HL-60 (cell line): ENCODE measurements around the gene GOLPH3.
"Not testable (repeated sequence)": the region's sequence is repeated elsewhere in the genome, so short reads cannot be mapped to it uniquely, and the experiment has no call there.

Source experiments
- DNase-seq, 2 experiments: peaks; one replicate each; pipeline ENCODE4 v3.0.0-alpha.2; 2010 to 2020; ENCODE audit warnings: low read depth in 1 of 2, low spot score in 1 of 2
- H3K27ac ChIP-seq: fragments of 250-450 bp; sonication (Bioruptor Pico); replicated peaks from 2 replicates; pipeline ENCODE4 v1.5.1; 2020; ENCODE audit warnings: mild to moderate bottlenecking, moderate library complexity
- H3K27me3 ChIP-seq: fragments of 250-450 bp; sonication (Bioruptor Pico); 2 replicates; pipeline ENCODE4 v1.5.1; 2021; ENCODE audit warnings: mild to moderate bottlenecking, moderate library complexity; ENCODE audit not compliant: insufficient read depth, poor library complexity, severe bottlenecking
- H3K4me3 ChIP-seq: replicated peaks from 2 replicates; pipeline ENCODE4 v1.5.1; 2011; ENCODE audit warnings: mild to moderate bottlenecking, control low read depth, low read length; ENCODE audit not compliant: insufficient read depth
- GABPA ChIP-seq: IDR thresholded peaks from 2 replicates; pipeline ENCODE4 v1.6.1; 2012; ENCODE audit warnings: low read depth
- POLR2AphosphoS5 ChIP-seq: IDR thresholded peaks from 2 replicates; pipeline ENCODE4 v1.6.1; 2012; ENCODE audit warnings: low read depth
- SPI1 ChIP-seq: IDR thresholded peaks from 2 replicates; pipeline ENCODE4 v1.6.1; 2012; ENCODE audit warnings: low read depth, mild to moderate bottlenecking, borderline replicate concordance
- TF ChIP-seq, protein P1 (sequence below): IDR thresholded peaks from one replicate; pipeline ENCODE4 v1.5.1; 2011; ENCODE audit warnings: low read length, control low read depth, inconsistent platforms; ENCODE audit not compliant: insufficient read depth
- TF ChIP-seq, protein P2 (sequence below): IDR thresholded peaks from 2 replicates; pipeline ENCODE4 v1.6.1; 2012; ENCODE audit warnings: low read depth; ENCODE audit not compliant: insufficient replicate concordance

The GOLPH3 gene

DNA sequence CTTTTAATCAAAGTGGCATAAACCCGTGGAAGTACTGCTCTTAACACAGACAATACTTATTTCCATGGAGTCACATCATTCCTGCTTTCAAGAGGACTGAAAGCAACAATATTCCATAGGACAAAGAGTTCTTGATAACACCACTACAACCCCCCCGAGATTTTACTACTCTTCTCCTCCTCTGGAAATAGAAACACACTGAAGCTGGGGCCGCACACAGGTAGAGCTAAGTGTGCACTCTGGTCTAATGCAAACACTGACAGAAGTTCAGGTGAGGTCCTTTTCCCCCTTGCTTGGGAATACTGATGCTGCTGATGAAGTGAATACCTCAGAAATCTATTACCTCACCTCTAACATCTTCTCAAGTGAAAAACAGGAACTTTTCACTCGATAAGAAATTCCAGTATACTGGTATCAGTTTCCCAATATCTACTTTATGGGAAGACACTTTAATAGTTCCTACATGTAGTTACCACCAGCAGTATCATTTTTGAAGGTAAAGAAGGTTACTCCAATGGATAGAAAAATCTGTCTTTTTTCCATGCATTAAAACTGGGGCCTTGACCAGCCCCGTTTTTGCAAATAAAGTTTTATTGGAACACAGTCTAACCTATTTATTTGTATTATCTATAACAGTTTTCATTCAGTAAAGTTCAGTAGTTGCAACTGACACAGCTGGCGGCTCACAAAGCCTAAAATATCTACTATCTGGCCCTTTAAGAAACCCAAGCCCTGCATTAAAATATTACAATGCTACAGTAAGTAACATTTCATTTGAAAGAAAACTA lies 50.0 kb downstream of the GOLPH3 start:
- TF ChIP-seq SPI1 (no peak), GABPA (no peak), POLR2AphosphoS5 (no peak)
- TF ChIP-seq, protein P1, sequence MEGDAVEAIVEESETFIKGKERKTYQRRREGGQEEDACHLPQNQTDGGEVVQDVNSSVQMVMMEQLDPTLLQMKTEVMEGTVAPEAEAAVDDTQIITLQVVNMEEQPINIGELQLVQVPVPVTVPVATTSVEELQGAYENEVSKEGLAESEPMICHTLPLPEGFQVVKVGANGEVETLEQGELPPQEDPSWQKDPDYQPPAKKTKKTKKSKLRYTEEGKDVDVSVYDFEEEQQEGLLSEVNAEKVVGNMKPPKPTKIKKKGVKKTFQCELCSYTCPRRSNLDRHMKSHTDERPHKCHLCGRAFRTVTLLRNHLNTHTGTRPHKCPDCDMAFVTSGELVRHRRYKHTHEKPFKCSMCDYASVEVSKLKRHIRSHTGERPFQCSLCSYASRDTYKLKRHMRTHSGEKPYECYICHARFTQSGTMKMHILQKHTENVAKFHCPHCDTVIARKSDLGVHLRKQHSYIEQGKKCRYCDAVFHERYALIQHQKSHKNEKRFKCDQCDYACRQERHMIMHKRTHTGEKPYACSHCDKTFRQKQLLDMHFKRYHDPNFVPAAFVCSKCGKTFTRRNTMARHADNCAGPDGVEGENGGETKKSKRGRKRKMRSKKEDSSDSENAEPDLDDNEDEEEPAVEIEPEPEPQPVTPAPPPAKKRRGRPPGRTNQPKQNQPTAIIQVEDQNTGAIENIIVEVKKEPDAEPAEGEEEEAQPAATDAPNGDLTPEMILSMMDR = no peak
- TF ChIP-seq, protein P2, sequence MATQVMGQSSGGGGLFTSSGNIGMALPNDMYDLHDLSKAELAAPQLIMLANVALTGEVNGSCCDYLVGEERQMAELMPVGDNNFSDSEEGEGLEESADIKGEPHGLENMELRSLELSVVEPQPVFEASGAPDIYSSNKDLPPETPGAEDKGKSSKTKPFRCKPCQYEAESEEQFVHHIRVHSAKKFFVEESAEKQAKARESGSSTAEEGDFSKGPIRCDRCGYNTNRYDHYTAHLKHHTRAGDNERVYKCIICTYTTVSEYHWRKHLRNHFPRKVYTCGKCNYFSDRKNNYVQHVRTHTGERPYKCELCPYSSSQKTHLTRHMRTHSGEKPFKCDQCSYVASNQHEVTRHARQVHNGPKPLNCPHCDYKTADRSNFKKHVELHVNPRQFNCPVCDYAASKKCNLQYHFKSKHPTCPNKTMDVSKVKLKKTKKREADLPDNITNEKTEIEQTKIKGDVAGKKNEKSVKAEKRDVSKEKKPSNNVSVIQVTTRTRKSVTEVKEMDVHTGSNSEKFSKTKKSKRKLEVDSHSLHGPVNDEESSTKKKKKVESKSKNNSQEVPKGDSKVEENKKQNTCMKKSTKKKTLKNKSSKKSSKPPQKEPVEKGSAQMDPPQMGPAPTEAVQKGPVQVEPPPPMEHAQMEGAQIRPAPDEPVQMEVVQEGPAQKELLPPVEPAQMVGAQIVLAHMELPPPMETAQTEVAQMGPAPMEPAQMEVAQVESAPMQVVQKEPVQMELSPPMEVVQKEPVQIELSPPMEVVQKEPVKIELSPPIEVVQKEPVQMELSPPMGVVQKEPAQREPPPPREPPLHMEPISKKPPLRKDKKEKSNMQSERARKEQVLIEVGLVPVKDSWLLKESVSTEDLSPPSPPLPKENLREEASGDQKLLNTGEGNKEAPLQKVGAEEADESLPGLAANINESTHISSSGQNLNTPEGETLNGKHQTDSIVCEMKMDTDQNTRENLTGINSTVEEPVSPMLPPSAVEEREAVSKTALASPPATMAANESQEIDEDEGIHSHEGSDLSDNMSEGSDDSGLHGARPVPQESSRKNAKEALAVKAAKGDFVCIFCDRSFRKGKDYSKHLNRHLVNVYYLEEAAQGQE = no peak
- DNase-seq = no peak
- Histone ChIP-seq H3K4me3 (no peak overlapping the region), H3K27ac (no peak overlapping the region), H3K27me3 (no peaks in the 10 kb centered on the region)

DNA sequence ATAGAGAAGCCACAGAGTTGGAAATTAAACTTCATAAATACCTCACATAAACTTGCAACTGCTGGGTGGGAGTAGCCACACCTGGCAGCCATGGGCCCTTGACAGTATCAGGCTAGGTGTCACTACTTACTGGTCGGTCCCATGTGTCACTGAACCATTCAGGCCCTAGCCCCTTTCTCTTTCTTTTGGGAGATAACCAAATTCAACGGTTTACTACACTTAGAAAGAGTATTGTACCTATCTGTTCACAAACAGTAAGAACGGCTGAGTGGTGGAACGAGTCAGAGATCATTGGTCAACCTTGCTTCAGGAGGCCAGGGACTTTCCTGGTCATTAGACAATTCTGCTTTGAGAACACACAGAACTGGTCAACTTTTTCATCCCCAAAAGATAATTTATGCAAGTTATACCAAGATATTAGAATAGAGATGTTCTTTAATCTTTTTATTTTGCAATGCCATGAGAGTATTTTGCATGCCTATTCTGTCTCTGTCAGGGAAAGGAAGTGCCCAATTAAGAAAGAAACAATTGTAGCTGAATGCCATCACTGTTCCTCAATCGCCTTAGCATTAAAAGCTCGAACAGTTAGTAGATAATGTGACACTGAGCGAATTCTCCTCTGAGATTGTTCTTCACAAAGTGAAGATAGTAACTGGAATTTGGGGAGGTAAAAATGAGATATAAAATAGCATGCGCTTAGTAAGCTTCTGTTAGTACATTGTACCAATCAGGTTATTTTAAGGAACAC lies 50.9 kb downstream of the GOLPH3 start:
- H3K4me3 ChIP-seq = no peak overlapping the region
- DNase-seq = no peak
- H3K27ac ChIP-seq = no peak overlapping the region
- TF ChIP-seq, protein P2 = no peak
- TF ChIP-seq GABPA (no peak), SPI1 (no peak), POLR2AphosphoS5 (no peak)
- TF ChIP-seq, protein P1 = no peak
- no peaks in the 10 kb centered on the region for H3K27me3 ChIP-seq

- not testable (repeated sequence) for DNase-seq, H3K27me3 ChIP-seq, H3K4me3 ChIP-seq, H3K27ac ChIP-seq
Observed at GRCh38 chr5:32118922-32119321, 55.2 kb downstream of the GOLPH3 start.

DNA sequence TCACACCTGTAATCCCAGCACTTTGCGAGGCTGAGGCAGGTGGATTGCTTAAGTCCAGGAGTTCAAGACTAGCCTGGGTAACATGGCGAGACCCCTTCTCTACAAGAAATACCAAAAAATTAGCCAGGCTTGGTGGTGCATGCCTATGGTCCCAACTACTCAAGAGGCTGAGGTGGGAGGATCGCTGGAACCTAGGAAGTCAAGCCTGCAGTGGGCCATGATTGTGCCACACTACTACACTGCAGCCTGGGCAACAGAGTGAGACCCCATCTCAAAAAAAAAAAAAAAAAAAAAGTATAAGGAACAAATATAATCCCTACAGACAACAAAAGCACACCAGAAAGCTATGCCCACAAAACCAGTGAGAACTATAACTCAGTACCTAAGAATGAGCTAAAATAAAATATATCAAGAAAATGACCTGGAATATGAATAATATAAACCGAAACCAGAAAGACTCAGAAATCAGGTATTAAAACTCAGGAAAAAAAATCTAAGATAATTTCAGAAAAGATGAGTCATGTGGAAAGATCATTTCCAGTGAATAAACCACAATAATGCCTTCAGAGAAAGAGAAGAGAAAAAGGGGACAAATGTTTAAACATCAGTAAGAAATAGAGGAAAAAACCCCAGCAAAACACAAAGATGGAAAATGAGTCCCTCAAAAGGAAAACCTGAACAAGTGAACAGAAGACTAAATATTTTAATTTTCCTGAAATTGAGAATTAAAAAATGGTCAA lies 57.4 kb downstream of the GOLPH3 start:
- TF ChIP-seq, protein P1 = no peak
- TF ChIP-seq GABPA (no peak), SPI1 (no peak)
- no peaks in the 10 kb centered on the region for H3K27me3 ChIP-seq
- DNase-seq = no peak
- no peak overlapping the region for H3K4me3 ChIP-seq
- H3K27ac ChIP-seq = no peak overlapping the region
